NCI-H524 treated with DMSO at 0.1 percent for 48 hours (cell line): Measurements from ENCODE around the gene EML3.
"Not testable (repeated sequence)": the region's sequence is repeated elsewhere in the genome, so short reads cannot be mapped to it uniquely, and the experiment has no call there.

Experiments
- DNase-seq: peaks from one replicate; lab custom pipeline; 2025; lab: John Stamatoyannopoulos, UW

Gene EML3

DNA sequence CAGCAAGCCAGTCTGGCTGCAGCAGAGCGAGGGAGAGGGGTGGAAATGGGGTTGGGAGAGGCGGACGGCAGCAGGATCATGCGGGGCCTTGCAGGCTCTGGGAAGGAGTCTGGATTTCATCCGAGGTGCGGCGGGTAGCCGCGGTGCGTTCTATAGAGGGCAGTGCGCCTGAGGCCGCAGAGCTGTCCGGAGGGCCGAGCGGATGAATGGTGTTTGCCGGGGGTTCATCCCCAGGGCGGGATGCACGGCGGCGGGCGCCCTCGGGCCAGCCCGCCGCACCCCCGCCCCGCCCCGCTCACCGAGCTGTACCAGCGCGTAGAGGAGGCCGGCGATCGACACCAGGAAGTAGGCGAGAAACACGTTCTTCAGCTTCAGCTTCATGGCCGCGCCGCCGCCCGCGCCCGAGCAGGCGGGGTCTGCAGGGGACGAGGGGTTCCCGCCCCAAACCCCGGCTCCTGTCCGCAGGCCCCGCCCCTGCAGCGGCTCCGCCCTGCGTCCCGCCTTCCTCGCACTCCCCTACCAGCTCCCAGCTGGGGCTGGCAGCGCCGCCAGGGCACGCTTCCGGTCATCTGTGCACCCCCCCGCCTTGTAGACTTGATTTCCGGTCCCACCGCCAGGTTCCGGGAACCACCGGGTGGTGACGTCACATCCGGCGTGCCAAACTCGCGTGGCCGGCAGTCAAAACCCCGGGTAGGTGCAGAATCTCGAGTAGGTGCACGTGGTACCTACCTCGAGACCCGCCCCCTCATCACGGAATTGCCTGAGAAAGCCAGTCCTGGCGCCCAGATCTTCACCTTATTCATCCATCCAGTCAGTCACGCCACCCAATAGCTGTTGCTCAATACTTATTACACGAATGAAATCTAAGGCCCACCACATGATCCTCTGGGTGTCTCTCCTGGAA is 9.2 kb upstream of the EML3 start, which contains the start of gene B3GAT3:
TSS of gene B3GAT3 (minus strand) at position 420 of the 904 bp plus-strand sequence. CDS start at position 381, 39 bp downstream.
- DNase-seq: peak; percentile 86

DNA sequence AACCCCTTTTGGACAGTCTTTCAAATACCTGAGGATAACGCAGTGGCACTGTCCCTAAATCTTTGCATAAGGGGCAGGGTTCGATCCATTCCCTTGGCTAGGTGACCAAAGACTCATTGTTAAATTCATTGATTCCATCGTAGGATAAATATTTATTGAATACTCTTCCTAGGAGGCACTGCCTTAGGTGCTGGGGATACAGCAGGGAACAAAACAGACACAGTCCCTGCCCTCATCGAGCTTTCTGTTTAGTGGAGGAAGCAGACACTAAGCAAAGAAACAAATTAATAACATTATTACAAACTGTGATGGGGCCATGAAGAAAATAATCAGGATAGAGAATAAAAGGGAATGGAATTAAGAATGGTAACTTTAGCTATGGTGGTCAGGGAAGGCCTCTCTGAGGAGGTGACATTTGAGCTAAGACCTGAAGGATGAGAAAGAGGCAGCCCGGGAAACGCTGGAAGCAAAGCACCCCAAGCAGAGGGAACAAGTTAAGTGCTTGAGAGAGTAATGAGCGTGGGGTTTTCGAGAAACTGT is 8.5 kb upstream of the EML3 start:
- DNase-seq: no peak

DNA sequence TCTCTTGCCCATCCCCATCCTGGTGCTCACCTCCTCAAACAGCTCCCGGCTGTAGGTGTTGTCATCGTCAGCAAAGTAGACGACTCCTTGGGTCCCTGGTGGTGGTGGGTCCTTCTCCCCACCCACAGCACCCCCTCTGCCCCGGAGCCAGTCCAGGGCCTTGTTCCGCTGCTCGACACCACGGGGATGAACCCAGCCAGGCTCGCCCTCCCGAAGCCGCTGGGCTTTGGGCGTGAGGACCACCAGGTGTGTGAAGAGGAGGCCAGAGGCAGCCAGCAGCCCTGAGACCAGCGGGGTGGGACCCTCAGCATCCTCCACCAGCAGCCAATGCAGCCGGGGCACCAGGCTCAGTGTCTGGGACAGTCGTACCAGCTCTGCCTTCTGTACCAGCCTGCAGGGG is 4.4 kb upstream of the EML3 start:
- not testable (repeated sequence) for DNase-seq

DNA sequence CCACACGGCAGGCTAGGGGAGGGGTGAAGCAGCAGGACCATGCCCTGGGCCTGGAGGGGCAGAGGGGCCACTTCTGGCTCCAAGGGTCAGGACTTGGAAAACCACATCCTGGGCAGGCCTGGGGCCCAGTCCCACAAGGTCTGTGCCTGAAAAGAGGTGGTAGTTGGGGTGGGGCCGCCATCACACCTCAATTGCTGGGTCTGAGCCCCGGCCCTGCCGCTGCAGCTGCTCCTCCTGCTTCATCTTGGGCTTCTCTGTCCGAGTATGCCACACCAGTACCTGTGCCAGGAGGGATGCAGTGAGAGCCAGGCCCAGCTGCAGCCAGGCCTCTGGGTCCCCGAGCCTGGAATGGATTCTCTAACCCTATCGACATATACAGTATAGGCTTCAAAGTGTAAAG is 2.9 kb upstream of the EML3 start:
- no peak for DNase-seq

DNA sequence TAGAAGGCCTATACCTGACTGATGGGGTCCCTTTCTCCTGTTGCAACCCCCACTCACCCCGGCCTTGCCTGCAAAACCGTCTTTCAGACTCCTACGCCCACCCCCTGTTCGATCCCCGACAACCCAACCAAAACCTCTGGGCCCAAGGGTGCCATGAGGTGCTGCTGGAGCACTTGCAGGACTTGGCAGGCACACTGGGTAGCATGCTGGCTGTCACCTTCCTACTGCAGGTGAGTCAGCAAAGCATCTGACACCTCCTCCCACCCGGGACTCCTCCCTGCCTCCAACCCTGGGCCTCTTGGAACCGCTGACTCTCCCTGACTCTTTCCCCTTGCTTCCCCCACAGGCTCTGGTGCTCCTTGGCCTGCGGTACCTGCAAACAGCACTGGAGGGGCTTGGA is 1.7 kb upstream of the EML3 start:
- DNase-seq: no peak

DNA sequence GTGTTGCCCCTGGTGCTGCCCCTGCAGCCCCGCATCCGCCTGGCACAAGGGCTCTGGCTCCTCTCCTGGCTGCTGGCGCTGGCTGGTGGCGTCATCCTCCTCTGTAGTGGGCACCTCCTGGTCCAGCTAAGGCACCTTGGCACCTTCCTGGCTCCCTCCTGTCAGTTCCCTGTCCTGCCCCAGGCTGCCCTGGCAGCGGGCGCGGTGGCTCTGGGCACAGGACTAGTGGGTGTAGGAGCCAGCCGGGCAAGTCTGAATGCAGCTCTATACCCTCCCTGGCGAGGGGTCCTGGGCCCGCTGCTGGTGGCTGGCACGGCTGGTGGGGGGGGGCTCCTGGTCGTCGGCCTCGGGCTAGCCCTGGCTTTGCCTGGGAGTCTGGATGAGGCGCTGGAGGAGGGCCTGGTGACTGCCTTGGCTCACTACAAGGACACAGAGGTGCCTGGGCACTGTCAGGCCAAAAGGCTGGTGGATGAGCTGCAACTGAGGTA is 760 bp upstream of the EML3 start:
- no peak for DNase-seq

DNA sequence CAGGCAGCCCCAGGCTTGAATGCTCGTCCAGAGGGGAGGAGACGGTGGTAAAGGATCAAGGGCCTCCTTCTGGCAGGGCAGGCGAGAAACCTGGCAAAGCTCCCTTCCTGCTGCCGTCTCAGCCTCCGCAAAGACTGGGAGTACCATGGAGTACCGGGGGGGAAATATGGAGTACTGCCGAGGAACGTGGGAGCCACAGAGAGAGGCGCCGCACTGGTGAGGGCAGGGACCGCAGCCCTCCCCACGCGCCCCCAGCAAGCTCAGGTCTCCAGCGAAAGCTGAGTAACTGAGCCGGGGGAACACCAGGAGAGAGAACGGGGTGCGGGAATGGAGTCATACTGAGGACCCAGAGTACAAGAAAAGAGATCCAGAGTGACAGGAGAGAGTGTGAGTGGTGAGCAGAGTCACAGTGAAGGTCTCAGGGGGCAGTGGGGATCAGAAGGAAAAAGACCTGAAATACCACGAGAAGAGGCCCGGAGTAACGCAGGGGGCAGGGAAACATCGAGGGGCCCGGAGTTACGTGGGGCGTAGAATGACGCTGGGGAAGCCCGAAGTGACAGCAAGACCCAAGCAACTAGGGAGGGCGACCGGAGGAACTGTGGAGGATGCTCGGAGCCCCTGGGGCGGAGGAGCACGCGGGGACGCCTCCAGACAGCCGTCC is 740 bp downstream of the EML3 start:
- DNase-seq: no peak

DNA sequence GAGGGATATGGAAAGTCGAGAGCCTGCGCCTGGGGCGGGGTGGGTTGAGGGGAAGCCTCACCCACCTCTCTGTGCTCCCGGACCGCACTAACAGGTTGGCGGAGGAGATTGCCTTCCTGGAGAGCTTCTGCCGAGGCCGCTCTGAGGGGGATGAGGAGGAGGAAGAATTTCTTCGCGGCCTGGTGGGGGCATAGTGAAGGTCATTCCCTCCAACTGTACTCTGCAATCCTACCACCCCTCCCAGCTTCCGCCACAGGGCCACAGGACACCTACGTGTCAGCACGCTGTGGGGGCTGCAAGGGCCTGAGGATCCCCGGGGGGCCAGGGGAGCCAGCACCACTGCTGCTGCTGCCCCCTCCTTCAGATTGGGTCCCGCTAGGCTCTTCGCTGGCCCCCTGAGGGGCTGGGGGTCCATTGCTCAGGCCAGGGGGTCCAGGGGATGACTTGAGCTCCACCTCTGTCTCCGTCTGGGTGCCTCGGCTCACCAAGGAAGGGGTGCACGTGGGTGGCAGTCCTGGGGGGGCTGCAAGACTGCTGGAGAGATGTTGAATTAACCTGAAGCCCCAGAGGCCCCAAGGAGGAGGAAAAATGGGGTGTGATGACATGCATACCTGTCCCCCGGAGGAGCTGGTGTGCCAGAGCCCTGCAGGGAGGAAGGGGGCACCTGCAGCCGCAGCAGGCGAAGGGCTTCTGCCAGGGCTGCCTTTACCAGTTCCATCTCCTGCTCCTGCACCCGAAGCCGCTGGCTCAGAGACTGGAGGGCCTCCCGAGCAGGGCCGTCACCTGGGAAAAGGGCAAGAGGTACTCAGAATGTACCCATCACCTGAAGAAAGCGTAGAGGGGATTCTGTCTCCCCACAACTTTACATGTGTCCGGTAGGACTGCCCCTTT is 1.5 kb downstream of the EML3 start:
- no peak for DNase-seq

DNA sequence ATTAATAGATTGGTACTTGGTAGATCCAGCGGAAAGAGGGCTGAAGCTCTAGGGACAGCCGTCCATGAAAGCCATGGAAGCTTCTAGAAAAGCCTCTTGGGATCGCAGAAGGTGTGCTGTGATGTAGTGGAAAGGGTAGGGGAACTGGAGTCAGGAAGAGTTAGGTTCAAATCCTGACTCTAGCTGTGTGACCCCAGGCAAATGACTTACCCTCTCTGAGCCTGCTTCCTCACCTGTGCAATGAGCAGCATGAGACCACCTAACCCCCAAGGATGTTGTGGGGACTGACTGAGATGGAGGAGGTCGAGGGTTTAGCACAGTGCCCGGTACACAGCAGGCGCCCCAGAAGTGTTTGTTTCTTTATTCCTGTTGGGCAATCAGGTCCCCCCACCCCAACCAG is 2.2 kb downstream of the EML3 start:
- no peak for DNase-seq

DNA sequence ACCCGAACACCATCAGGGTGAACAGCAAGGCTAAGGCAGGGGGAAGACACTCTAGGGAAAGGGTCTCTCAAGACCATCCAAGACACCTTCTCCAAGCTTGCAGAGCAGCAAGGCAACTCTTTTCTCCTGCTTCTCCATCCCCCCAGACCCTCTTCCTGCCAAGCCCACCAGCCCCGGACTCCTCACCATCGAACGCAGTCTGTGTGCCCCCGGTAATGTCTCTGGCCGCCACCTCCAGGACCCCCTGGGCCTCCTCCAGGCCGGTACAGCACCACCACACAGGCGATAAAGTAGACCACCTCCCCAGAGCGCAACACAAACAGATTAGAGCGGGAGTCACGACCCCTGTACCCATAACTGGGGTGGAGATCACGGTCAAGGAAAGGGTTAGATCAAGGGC is 3.8 kb downstream of the EML3 start:
- DNase-seq: no peak

DNA sequence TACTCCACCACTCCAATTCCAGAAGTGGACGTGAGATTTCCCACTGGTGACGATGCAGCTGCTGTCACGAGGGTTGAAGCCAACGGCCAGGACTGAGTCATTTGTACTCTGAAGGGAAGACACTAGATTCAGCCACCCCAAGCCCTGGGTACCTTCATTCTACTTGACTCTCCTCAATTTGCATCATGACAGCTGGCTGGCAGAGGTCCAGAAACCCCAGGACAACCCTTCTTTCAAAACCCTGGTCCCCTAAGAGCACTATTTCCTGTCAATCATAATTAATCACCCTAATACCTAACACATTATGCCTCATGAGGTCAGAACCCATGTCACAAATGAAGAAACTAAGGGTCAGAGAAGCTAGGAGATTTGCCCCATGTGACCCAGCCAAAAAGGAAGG is 4.9 kb downstream of the EML3 start:
- no peak for DNase-seq

DNA sequence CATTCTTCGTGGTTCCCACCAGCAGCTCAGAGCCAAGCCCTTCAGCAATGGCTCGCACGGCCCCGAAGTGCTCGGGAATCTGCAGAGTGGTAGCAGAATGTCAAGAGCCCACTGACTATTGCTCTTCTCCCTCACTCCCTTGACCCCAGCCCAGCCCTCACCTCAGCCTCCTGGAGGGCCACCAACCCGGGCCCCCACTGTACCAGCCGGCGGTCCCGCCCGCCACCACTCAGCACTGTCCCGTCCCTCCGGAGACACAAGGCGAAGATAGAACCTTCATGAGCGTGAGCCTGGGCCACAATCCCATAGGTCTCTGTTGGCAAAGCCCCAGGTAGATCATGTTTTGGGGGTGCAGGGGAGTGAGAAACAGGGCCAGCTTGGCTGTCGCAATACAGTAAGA is 6.7 kb downstream of the EML3 start:
- no peak for DNase-seq

DNA sequence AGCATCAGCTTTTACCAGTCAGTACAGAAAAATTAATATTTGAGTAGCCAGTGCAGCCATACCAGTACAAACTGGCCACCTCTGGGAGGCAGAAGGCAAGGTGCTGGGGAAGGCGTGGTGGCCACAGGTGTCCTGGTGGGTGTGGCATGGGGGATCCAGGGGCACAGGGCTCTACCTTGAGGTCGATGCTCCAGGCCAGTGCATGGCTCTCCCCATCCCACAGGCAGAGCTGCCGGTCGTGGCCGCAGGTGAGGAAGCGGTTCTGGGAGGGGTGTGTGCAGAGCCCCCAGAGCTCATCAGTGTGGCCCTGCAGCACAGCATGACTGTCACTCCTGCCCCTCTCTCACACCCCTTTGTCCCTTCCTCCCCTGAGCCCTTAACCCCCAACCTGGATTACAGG is 7.1 kb downstream of the EML3 start:
- DNase-seq: no peak

DNA sequence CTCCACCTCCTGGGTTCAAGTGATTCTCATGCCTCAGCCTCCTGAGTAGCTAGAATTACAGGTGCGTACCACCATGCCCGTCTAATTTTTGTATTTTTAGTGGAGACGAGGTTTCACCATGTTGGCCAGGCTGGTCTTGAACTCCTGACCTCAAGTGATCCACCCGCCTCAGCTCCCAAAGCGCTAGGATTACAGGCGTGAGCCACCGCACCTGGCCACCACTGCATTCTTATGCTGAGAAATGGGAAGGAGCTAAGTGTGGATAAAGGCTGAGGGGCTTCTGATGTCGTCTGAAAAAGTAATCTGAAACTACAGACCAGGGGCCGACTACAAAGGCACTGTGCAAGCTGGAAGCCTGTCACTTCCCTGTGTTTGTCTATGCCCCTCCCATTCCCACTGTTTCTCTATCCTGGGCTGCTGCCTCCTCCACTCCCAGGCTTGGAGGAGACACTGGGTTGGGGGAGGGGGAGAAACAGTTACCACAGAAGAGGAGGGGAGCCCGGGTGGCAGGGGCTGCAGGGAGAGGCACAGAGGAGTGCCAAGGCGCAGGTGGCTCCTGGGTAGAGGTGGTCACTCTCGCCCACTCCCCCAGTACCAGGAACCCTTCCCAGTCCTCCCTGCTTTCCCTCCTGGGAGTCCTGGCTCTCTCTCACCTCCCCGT is 8.0 kb downstream of the EML3 start:
- no peak for DNase-seq

DNA sequence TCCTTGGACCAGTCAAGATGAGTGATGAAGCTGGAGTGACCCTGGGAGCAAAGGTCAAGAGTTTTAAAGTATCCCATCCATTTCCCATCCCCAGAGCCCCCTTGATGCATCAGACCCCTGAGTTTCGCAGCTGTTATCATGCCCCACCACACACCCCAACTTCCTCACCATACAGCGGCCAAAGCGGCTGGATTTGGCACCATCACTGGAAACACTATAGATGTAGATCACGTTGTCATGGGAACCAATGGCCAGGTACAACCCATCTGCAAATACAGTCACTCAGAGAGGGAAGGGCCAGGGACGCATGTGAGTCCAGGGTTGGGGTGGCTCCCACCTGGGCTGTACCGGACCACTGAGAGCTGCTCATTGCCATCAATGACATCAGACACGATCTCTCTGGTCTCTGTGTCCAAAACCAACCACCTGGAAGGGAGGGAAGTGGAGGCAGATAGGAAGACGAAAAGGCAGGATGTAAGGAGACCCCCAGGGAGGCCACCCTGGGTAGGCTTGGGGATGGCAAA is 8.7 kb downstream of the EML3 start:
- DNase-seq: no peak

DNA sequence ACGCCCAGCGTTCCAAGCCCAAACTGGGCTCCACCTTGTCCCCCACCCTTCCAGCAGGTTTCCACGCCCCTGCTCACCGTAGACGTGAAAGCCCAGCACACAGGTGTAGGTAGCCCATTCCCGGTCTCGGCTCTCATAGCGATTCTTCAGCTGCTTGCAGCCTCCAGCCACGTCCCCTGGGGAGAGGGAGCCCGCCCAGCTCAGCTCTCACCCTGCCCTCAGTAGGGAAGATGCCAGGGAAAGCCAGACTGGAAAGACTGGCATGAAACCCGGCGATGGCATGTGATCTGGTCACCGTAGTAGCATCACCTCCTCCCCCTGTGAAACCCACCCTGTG is 9.5 kb downstream of the EML3 start:
- no peak for DNase-seq

DNA sequence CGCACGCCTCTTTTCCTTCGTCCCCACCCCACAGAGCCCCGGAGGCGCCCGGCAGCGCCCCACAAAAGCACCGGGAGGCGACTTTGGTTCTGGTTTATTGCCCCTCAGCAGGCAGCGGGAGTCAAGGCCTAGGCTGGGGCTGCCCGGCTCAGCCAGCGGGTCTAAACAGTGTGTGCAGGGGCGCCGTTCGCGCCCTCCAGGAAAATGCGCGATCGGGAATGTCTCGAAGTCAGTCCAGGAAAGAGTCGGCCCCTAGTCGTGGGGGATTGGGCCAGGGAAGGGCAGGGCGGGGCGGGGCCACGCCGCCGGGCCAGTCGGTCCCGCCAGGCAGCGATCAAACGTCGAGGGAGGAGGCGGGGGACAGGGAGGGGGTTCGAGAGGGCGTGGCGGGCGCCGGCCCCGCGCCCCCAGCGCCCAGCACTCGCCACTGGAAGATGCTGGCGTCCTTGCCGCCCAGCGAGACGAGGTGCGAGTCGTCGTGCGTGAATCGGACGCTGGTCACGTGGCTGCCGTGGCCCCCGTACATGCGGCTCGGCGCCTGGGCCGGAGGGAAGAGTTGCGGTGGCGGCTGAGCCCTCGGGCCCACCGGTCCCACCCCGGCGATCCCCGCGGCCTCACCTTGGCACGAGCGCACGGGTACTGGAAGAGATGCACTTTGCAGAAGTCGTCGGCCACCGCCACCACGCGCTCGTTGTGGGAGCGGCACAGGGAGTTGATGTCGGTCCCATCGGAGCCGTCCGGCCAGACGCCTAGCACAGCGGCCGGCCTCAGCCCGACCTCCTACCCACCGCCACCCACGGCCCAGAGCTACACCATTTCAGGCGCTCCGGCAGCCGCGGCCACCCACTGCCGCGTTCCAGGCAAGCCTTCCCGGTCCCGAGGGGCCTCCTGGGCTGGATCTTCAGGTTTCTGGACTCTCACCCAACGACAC is 10.2 kb downstream of the EML3 start:
- DNase-seq: no peak

DNA sequence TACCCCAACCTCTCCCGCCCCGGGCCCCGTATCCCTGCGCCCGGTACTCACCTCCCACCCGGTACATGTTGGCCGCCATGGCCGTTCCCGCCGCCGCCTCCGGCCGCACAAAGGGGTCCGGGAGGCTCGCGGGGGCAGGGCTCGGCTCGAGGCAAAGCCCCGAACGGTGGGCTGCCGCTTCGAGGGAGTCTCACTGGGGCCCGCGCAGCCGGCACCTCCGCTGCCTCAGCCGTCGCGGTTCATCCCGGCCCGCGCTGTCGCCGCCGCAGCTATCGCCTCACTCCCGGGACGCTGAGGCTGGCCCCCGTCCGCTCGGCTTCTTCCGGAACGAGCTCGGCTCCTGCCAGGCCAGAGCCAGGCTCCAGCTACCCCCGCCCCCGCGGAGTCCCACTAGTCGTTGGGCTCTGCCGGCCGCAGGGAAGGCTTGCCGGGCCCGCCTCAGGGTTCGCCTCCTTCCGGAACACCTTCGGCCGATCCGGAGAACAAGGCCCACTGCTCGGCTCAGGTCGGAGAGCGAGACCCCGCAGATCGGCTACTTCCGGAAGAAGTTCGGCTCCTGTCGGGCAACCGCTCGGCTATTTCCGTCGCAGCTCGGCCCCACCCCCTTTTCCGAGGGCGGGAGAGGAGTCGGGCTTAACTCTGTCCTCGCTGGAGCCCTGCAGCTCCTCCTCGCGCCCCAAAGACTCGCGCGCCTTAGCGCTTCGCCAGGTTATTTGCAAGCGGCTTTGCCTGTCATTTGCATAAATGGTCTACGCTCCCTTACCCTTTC is 11.0 kb downstream of the EML3 start, which contains the start of gene MTA2:
TSS of gene MTA2 (minus strand) at position 494 of the 769 bp plus-strand sequence. CDS start at position 79, 415 bp downstream.
- peak; percentile 72 for DNase-seq

DNA sequence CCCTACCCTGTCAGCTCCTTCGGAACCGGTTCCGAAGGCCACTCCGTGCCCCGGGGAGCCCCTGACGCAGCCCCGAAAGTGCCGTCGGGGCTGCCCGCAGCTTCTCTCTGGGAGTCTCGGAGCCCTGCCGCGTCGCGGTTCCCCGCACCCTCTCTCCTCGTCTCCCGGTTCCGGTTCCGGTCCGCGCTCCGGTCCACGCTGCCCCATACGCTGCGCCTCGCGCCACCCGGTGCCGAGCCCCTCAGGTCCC is 11.5 kb downstream of the EML3 start:
- DNase-seq: no peak
